ENCODE data around the gene TMSB4Y. TPM values are rescaled to one million over a fixed set of nuclear protein-coding genes. Genes with fewer than 3 reads are reported as not detected.

Gene TMSB4Y
- total RNA-seq, 1 experiment from 2014 or later: not detected

DNA sequence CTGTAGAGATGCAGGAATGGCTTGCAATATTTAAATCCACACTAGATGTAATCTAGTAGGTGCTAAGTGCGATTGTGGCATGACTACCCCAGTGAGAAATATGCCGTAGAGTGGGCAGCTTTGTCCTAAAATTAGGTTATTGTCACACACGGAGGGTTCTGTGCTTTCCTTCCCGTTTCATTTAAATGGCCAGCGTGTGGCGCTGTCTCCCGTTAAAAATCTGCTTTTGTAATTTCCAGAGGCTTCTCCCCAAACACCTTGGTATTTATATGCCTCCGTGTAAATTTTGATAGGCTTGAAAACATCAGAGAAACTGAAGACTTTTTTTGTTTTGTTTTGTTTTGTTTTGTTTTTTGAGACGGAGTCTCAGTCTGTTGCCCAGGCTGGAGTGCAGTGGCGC is 34.9 kb downstream of the TMSB4Y start:
- no peaks in the 10 kb centered on the region for H3K4me1 ChIP-seq (replicated peaks; ENCODE audit: insufficient read depth)
- no peaks in the 10 kb centered on the region for H3F3A ChIP-seq (ENCODE audit: insufficient read depth, low read depth)
- intact Hi-C loops (cut with micrococcal nuclease; ENCODE audit: unreplicated experiment): no loop called here
- ChIA-PET POLR2A (ENCODE audit: unreplicated experiment) (no interaction called here), CTCF (no interaction called here)
- H2AFZ ChIP-seq: no peak overlapping the region
- no peaks in the 10 kb centered on the region for H3K27me3 ChIP-seq (ENCODE audit: insufficient read depth, low read depth)
- DNase-seq: no peak
- no TSS peak for BruUV-seq (replicated peaks)
- no peak for TF ChIP-seq EZH2 (IDR thresholded peaks at IDR 0.05; ENCODE audit: low read depth)
- TF ChIP-seq, protein P1, sequence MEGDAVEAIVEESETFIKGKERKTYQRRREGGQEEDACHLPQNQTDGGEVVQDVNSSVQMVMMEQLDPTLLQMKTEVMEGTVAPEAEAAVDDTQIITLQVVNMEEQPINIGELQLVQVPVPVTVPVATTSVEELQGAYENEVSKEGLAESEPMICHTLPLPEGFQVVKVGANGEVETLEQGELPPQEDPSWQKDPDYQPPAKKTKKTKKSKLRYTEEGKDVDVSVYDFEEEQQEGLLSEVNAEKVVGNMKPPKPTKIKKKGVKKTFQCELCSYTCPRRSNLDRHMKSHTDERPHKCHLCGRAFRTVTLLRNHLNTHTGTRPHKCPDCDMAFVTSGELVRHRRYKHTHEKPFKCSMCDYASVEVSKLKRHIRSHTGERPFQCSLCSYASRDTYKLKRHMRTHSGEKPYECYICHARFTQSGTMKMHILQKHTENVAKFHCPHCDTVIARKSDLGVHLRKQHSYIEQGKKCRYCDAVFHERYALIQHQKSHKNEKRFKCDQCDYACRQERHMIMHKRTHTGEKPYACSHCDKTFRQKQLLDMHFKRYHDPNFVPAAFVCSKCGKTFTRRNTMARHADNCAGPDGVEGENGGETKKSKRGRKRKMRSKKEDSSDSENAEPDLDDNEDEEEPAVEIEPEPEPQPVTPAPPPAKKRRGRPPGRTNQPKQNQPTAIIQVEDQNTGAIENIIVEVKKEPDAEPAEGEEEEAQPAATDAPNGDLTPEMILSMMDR (conservative IDR thresholded peaks at IDR 0.05): no peak
- no peak overlapping the region for H3K4me3 ChIP-seq
- H3K9me3 ChIP-seq (ENCODE audit: insufficient read depth, low read depth): no peaks in the 10 kb centered on the region
- H3K36me3 ChIP-seq (ENCODE audit: low read depth): no peaks in the 10 kb centered on the region
- H3K4me2 ChIP-seq: no peak overlapping the region
- no peaks in the 10 kb centered on the region for H3K79me2 ChIP-seq (ENCODE audit: low read depth)
- H4K20me1 ChIP-seq (ENCODE audit: insufficient read depth): no peaks in the 10 kb centered on the region
- no peak overlapping the region for H3K27ac ChIP-seq
- no peaks in the 10 kb centered on the region for H3K9me2 ChIP-seq (ENCODE audit: insufficient read depth)

DNA sequence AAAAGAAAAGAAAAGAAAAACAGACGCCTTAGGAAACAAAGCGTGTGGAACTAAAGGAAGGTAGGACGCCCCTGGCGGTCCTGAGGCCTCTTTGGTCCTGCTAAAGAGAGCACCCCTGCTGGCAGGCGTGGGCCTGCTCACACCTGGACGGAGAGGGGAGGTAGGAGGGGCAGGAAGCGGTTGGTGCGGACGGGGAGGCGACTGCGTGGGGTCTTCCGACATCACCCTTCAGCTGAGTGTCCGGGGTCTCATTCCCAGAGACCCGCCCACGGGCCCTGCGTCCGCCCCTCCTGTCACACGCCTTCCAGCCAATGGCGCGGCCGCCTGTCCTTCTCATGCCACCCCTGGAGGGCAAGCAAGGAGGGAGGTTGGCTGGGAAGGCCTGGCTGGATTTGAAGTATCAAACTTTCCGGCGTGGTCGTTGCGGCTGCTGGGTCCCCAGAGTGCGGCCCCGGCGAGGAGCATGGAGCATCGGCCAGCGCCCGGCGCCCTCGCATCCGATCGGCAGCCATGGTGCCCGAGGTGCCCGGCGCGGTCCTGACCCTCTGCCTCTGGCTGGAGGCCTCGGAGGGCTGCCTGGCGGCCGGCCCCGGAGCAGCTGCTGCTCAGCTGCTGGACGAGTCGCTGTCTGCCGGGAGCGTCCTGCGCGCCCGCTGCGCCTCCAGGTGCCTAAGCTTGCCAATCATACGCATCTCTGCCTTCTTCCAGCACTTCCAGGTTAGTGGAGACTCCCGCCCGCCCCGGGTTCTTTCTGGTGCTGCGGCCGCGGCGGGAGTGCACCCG is 47.8 kb downstream of the TMSB4Y start:
- no peak overlapping the region for H3K27ac ChIP-seq
- H2AFZ ChIP-seq: no peak overlapping the region
- no peaks in the 10 kb centered on the region for H3K36me3 ChIP-seq (ENCODE audit: low read depth)
- POLR2A ChIA-PET (ENCODE audit: unreplicated experiment): no interaction called here
- H4K20me1 ChIP-seq (ENCODE audit: insufficient read depth): no peaks in the 10 kb centered on the region
- TF ChIP-seq, protein P1 (conservative IDR thresholded peaks at IDR 0.05): no peak
- no peak for TF ChIP-seq EZH2 (IDR thresholded peaks at IDR 0.05; ENCODE audit: low read depth)
- DNase-seq: no peak
- no peaks in the 10 kb centered on the region for H3K27me3 ChIP-seq (ENCODE audit: insufficient read depth, low read depth)
- no peaks in the 10 kb centered on the region for H3K79me2 ChIP-seq (ENCODE audit: low read depth)
- H3F3A ChIP-seq (ENCODE audit: insufficient read depth, low read depth): no peaks in the 10 kb centered on the region
- no peak overlapping the region for H3K4me3 ChIP-seq
- intact Hi-C loops (cut with micrococcal nuclease; ENCODE audit: unreplicated experiment): no loop called here
- no peaks in the 10 kb centered on the region for H3K4me1 ChIP-seq (replicated peaks; ENCODE audit: insufficient read depth)
- no peak overlapping the region for H3K4me2 ChIP-seq
- H3K9me3 ChIP-seq (ENCODE audit: insufficient read depth, low read depth): no peaks in the 10 kb centered on the region
- no peaks in the 10 kb centered on the region for H3K9me2 ChIP-seq (ENCODE audit: insufficient read depth)
- CTCF ChIA-PET: no interaction called here
- BruUV-seq (replicated peaks): no TSS peak

DNA sequence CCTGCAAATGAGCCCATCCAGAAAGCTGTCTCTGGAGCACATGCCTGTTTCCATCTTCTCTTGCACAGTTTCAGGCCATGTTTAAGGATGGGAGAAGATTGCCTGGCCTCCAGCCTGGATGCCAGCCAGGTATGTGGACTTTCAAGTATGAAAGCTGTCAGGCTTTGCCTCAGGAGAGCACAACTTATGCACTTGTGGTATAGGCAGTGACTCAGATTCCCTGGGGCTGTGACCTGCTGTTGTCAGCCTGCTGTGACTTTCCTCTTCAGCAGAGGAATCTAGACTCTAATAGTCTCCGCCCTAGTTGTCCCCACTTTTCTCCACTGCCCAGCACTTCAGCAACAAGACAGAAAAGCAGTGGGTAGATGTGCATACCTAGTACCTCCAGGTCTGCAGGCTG is 51.0 kb downstream of the TMSB4Y start:
- no peak for TF ChIP-seq EZH2 (IDR thresholded peaks at IDR 0.05; ENCODE audit: low read depth)
- TF ChIP-seq, protein P1 (conservative IDR thresholded peaks at IDR 0.05): no peak
- Histone ChIP-seq H2AFZ (no peak overlapping the region), H3K4me3 (no peak overlapping the region), H3K4me1 (replicated peaks; ENCODE audit: insufficient read depth) (no peaks in the 10 kb centered on the region), H3K9me3 (ENCODE audit: insufficient read depth, low read depth) (no peaks in the 10 kb centered on the region), H3K9me2 (ENCODE audit: insufficient read depth) (no peaks in the 10 kb centered on the region), H3F3A (ENCODE audit: insufficient read depth, low read depth) (no peaks in the 10 kb centered on the region), H3K27ac (no peak overlapping the region), H3K36me3 (ENCODE audit: low read depth) (no peaks in the 10 kb centered on the region), H3K4me2 (no peak overlapping the region), H3K79me2 (ENCODE audit: low read depth) (no peaks in the 10 kb centered on the region), H4K20me1 (ENCODE audit: insufficient read depth) (no peaks in the 10 kb centered on the region), H3K27me3 (ENCODE audit: insufficient read depth, low read depth) (no peaks in the 10 kb centered on the region)
- intact Hi-C loops (cut with micrococcal nuclease; ENCODE audit: unreplicated experiment): no loop called here
- no peak for DNase-seq
- no TSS peak for BruUV-seq (replicated peaks)
- CTCF ChIA-PET: no interaction called here
- POLR2A ChIA-PET (ENCODE audit: unreplicated experiment): no interaction called here

Other genes starting within 250 kb of the TMSB4Y start
- not detected in 2 replicates for gene UTY, start 223.9 kb upstream of the TMSB4Y start, total RNA-seq (2021)